Measurements from ENCODE around the gene SAMD13.

Gene SAMD13

GRCh38 chr1:84347271-84347931 lies 45.9 kb downstream of the SAMD13 start:
- no peak for TF ChIP-seq CTCF (IDR thresholded peaks at IDR 0.05; ENCODE audit: borderline replicate concordance, control extremely low read depth, extremely low read depth, insufficient read depth, missing control alignments)
- in situ Hi-C loops (cut with MboI; ENCODE audit: low sequenced_read_pairs, unreplicated experiment) = no loop called here
- no peak for DNase-seq (ENCODE audit: low spot score)

GRCh38 chr1:84347932-84348555 lies 46.5 kb downstream of the SAMD13 start:
- DNase-seq (ENCODE audit: low spot score) = no peak
- in situ Hi-C loops (cut with MboI; ENCODE audit: low sequenced_read_pairs, unreplicated experiment) = no loop called here
- no peak for TF ChIP-seq CTCF (IDR thresholded peaks at IDR 0.05; ENCODE audit: borderline replicate concordance, control extremely low read depth, extremely low read depth, insufficient read depth, missing control alignments)

- in situ Hi-C loops (cut with MboI; ENCODE audit: low sequenced_read_pairs, unreplicated experiment) = no loop called here
Observed at GRCh38 chr1:84348759-84349158, 47.3 kb downstream of the SAMD13 start.

GRCh38 chr1:84350104-84350503 lies 48.6 kb downstream of the SAMD13 start:
- in situ Hi-C loops (cut with MboI; ENCODE audit: low sequenced_read_pairs, unreplicated experiment) = no loop called here
- TF ChIP-seq CTCF (IDR thresholded peaks at IDR 0.05; ENCODE audit: borderline replicate concordance, control extremely low read depth, extremely low read depth, insufficient read depth, missing control alignments) = no peak
- DNase-seq (ENCODE audit: low spot score) = no peak

More at GRCh38 chr1:84348759-84349158, 47.3 kb downstream of the SAMD13 start:
- no peak for DNase-seq (ENCODE audit: low spot score)
- no peak for TF ChIP-seq CTCF (IDR thresholded peaks at IDR 0.05; ENCODE audit: borderline replicate concordance, control extremely low read depth, extremely low read depth, insufficient read depth, missing control alignments)

DNA sequence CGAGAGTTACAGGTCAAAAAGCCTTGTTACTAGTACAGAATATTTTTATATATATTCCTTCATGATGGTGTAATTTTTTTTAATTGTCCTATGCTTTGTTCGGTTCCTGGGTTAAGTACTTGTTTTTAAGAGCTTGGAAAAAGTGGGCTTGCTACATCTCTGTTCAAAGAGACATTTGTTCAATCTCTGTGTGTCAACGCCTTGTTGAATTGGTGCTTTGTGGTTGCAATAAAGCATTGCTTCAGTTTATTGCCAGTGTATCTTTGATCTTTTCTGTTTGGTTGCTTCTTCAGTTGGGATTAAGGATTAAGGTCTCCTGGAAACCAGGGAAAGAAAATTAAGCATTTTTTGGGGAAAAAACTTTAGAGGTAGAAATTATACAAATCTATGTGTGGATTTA lies 49.0 kb downstream of the SAMD13 start:
- no peak for DNase-seq (ENCODE audit: low spot score)
- in situ Hi-C loops (cut with MboI; ENCODE audit: low sequenced_read_pairs, unreplicated experiment) = no loop called here
- TF ChIP-seq CTCF (IDR thresholded peaks at IDR 0.05; ENCODE audit: borderline replicate concordance, control extremely low read depth, extremely low read depth, insufficient read depth, missing control alignments) = no peak

- in situ Hi-C loops (cut with MboI; ENCODE audit: low sequenced_read_pairs, unreplicated experiment) = no loop called here
- no peak for TF ChIP-seq CTCF (IDR thresholded peaks at IDR 0.05; ENCODE audit: borderline replicate concordance, control extremely low read depth, extremely low read depth, insufficient read depth, missing control alignments)
- no peak for DNase-seq (ENCODE audit: low spot score)
Observed at GRCh38 chr1:84352298-84353106, 51.0 kb downstream of the SAMD13 start.

All from GM13976 (cell line).